GM08714 (cell line): ENCODE results near the gene LRIG2.
"Not testable (repeated sequence)": the region's sequence is repeated elsewhere in the genome, so short reads cannot be mapped to it uniquely, and the experiment has no call there.

ENCODE experiments used
- H3K4me3 ChIP-seq: fragments of 200-500 bp; sonication (Bioruptor generic); 2 replicates; pipeline ENCODE4 v1.5.1; 2014; ENCODE audit warnings: mild to moderate bottlenecking, low read length, inconsistent platforms
- ZNF274 ChIP-seq: IDR thresholded peaks from 2 replicates; pipeline ENCODE4 v1.6.1; 2012; ENCODE audit warnings: mild to moderate bottlenecking, low read depth, low read length

Gene LRIG2

GRCh38 chr1:113147826-113148225, 74.8 kb downstream of the LRIG2 start:
- H3K4me3 ChIP-seq: no peak overlapping the region
- no peak for TF ChIP-seq ZNF274

- not testable (repeated sequence) for H3K4me3 ChIP-seq
Observed at GRCh38 chr1:113150494-113150893, 77.5 kb downstream of the LRIG2 start.

GRCh38 chr1:113153116-113153803, 80.3 kb downstream of the LRIG2 start:
- H3K4me3 ChIP-seq: no peak overlapping the region
- no peak for TF ChIP-seq ZNF274

- H3K4me3 ChIP-seq: no peak overlapping the region
- TF ChIP-seq ZNF274: no peak
Observed at GRCh38 chr1:113156368-113156767, 83.4 kb downstream of the LRIG2 start.

- not testable (repeated sequence) for H3K4me3 ChIP-seq
Observed at GRCh38 chr1:113158743-113159142, 85.7 kb downstream of the LRIG2 start.

- H3K4me3 ChIP-seq: no peak overlapping the region
- no peak for TF ChIP-seq ZNF274
Observed at GRCh38 chr1:113166473-113166872, 93.5 kb downstream of the LRIG2 start.

GRCh38 chr1:113168946-113169345, 95.9 kb downstream of the LRIG2 start:
- H3K4me3 ChIP-seq: no peak overlapping the region
- no peak for TF ChIP-seq ZNF274

- H3K4me3 ChIP-seq: no peak overlapping the region
- no peak for TF ChIP-seq ZNF274
Observed at GRCh38 chr1:113169591-113169990, 96.6 kb downstream of the LRIG2 start.

GRCh38 chr1:113170519-113170918, 97.5 kb downstream of the LRIG2 start:
- no peak overlapping the region for H3K4me3 ChIP-seq

GRCh38 chr1:113178106-113178505, 105.1 kb downstream of the LRIG2 start:
- no peak for TF ChIP-seq ZNF274
- H3K4me3 ChIP-seq: no peak overlapping the region

More at GRCh38 chr1:113170519-113170918, 97.5 kb downstream of the LRIG2 start:
- TF ChIP-seq ZNF274: no peak

GRCh38 chr1:113178522-113178921, 105.5 kb downstream of the LRIG2 start:
- no peak for TF ChIP-seq ZNF274
- H3K4me3 ChIP-seq: no peak overlapping the region
